HEK293 (cell line): ENCODE results near the gene FOXN1.

Experiments
- AEBP2 ChIP-seq: fragments of 450-650 bp; formaldehyde crosslinking; IDR thresholded peaks from 2 replicates; pipeline ENCODE4 v1.5.1; 2016; ENCODE audit warnings: missing biosample characterization, missing genetic modification characterization, borderline replicate concordance
- HOXC10 ChIP-seq: sonication (generic); formaldehyde crosslinking; IDR thresholded peaks from 2 replicates; pipeline ENCODE4 v1.8.1; 2023; ENCODE audit warnings: mild to moderate bottlenecking, missing genetic modification reagents
- IKZF3 ChIP-seq: fragments of 450-650 bp; IDR thresholded peaks from 2 replicates; pipeline ENCODE4 v1.5.0; 2018; ENCODE audit warnings: missing biosample characterization, mild to moderate bottlenecking, missing genetic modification characterization, moderate library complexity
- MZF1 ChIP-seq: fragments of 450-650 bp; formaldehyde crosslinking; IDR thresholded peaks from 2 replicates; pipeline ENCODE4 v1.5.1; 2017; ENCODE audit warnings: missing biosample characterization, missing genetic modification characterization, borderline replicate concordance
- YY1 ChIP-seq: fragments of 450-650 bp; formaldehyde crosslinking; IDR thresholded peaks from 2 replicates; pipeline ENCODE4 v1.5.1; 2018; ENCODE audit warnings: missing biosample characterization, missing genetic modification characterization
- ZBTB20 ChIP-seq: fragments of 450-650 bp; formaldehyde crosslinking; IDR thresholded peaks from 2 replicates; pipeline ENCODE4 v1.5.1; 2016; ENCODE audit warnings: missing biosample characterization, missing genetic modification characterization
- ZNF121 ChIP-seq: fragments of 450-650 bp; formaldehyde crosslinking; IDR thresholded peaks from 2 replicates; pipeline ENCODE4 v1.5.1; 2016; ENCODE audit warnings: missing biosample characterization, missing genetic modification characterization
- ZNF140 ChIP-seq: fragments of 450-650 bp; formaldehyde crosslinking; IDR thresholded peaks from 2 replicates; pipeline ENCODE4 v1.5.1; 2016; ENCODE audit warnings: missing biosample characterization, missing genetic modification characterization
- ZNF146 ChIP-seq: fragments of 450-650 bp; formaldehyde crosslinking; IDR thresholded peaks from 2 replicates; pipeline ENCODE4 v1.5.1; 2016; ENCODE audit warnings: missing biosample characterization, missing genetic modification characterization
- ZNF157 ChIP-seq: fragments of 450-650 bp; formaldehyde crosslinking; IDR thresholded peaks from 2 replicates; pipeline ENCODE4 v1.5.1; 2016; ENCODE audit warnings: missing biosample characterization, missing genetic modification characterization
- ZNF211 ChIP-seq: fragments of 450-650 bp; formaldehyde crosslinking; IDR thresholded peaks from 2 replicates; pipeline ENCODE4 v1.5.1; 2016; ENCODE audit warnings: low read depth, missing biosample characterization, missing genetic modification characterization
- ZNF274 ChIP-seq, 2 experiments: fragments of 200-500 bp in 1 of 2; fragments of 450-650 bp in 1 of 2; sonication (Bioruptor generic) in 1 of 2; formaldehyde crosslinking in 1 of 2; IDR thresholded peaks; 2 replicates each; pipeline versions ENCODE4 v1.5.1 to v1.6.1; 2014 to 2016; ENCODE audit warnings: borderline replicate concordance in 1 of 2, inconsistent platforms in 1 of 2, low read length in 1 of 2, missing biosample characterization in 1 of 2, missing genetic modification characterization in 1 of 2
- ZNF280C ChIP-seq: fragments of 450-650 bp; formaldehyde crosslinking; IDR thresholded peaks from 2 replicates; pipeline ENCODE4 v1.5.1; 2016; ENCODE audit warnings: missing biosample characterization, missing genetic modification characterization
- ZNF350 ChIP-seq: fragments of 450-650 bp; formaldehyde crosslinking; IDR thresholded peaks from 2 replicates; pipeline ENCODE4 v1.5.0; 2017; ENCODE audit warnings: missing biosample characterization, mild to moderate bottlenecking, missing genetic modification characterization
- ZNF433 ChIP-seq: fragments of 450-650 bp; formaldehyde crosslinking; IDR thresholded peaks from 2 replicates; pipeline ENCODE4 v1.5.1; 2016; ENCODE audit warnings: missing biosample characterization, missing genetic modification characterization, low read depth
- ZNF449 ChIP-seq: fragments of 450-650 bp; formaldehyde crosslinking; IDR thresholded peaks from 2 replicates; pipeline ENCODE4 v1.5.1; 2017; ENCODE audit warnings: missing biosample characterization, mild to moderate bottlenecking, missing genetic modification characterization, moderate library complexity
- ZNF473 ChIP-seq: fragments of 450-650 bp; formaldehyde crosslinking; IDR thresholded peaks from 2 replicates; pipeline ENCODE4 v1.5.1; 2017; ENCODE audit warnings: missing biosample characterization, missing genetic modification characterization
- ZNF48 ChIP-seq: fragments of 450-650 bp; formaldehyde crosslinking; IDR thresholded peaks from 2 replicates; pipeline ENCODE4 v1.5.1; 2016; ENCODE audit warnings: missing biosample characterization, missing genetic modification characterization
- ZNF488 ChIP-seq: fragments of 450-650 bp; formaldehyde crosslinking; IDR thresholded peaks from 2 replicates; pipeline ENCODE4 v1.5.1; 2016; ENCODE audit warnings: missing biosample characterization, missing genetic modification characterization
- ZNF501 ChIP-seq: fragments of 450-650 bp; formaldehyde crosslinking; IDR thresholded peaks from 2 replicates; pipeline ENCODE4 v1.5.1; 2016; ENCODE audit warnings: missing biosample characterization, missing genetic modification characterization
- ZNF560 ChIP-seq: fragments of 450-650 bp; formaldehyde crosslinking; IDR thresholded peaks from 2 replicates; pipeline ENCODE4 v1.5.1; 2017; ENCODE audit warnings: missing biosample characterization, missing genetic modification characterization, borderline replicate concordance
- ZNF580 ChIP-seq: fragments of 450-650 bp; formaldehyde crosslinking; IDR thresholded peaks from 2 replicates; pipeline ENCODE4 v1.5.1; 2016; ENCODE audit warnings: missing biosample characterization, missing genetic modification characterization
- ZNF600 ChIP-seq: fragments of 450-650 bp; formaldehyde crosslinking; IDR thresholded peaks from 2 replicates; pipeline ENCODE4 v1.5.1; 2016; ENCODE audit warnings: missing biosample characterization, missing genetic modification characterization
- ZNF621 ChIP-seq: fragments of 450-650 bp; formaldehyde crosslinking; IDR thresholded peaks from 2 replicates; pipeline ENCODE4 v1.5.1; 2017; ENCODE audit warnings: missing biosample characterization, missing genetic modification characterization
- ZNF664 ChIP-seq: fragments of 450-650 bp; formaldehyde crosslinking; IDR thresholded peaks from 2 replicates; pipeline ENCODE4 v1.5.1; 2016; ENCODE audit warnings: missing biosample characterization, missing genetic modification characterization
- ZNF692 ChIP-seq: fragments of 450-650 bp; formaldehyde crosslinking; IDR thresholded peaks from 2 replicates; pipeline ENCODE4 v1.5.1; 2016; ENCODE audit warnings: missing biosample characterization, missing genetic modification characterization
- ZNF791 ChIP-seq: fragments of 450-650 bp; formaldehyde crosslinking; IDR thresholded peaks from 2 replicates; pipeline ENCODE4 v1.5.1; 2016; ENCODE audit warnings: missing biosample characterization, missing genetic modification characterization
- ZNF792 ChIP-seq: fragments of 450-650 bp; formaldehyde crosslinking; IDR thresholded peaks from 2 replicates; pipeline ENCODE4 v1.5.1; 2016; ENCODE audit warnings: missing biosample characterization, missing genetic modification characterization
- ZNF837 ChIP-seq: fragments of 450-650 bp; formaldehyde crosslinking; IDR thresholded peaks from 2 replicates; pipeline ENCODE4 v1.5.1; 2016; ENCODE audit warnings: missing biosample characterization, missing genetic modification characterization
- ZSCAN16 ChIP-seq: fragments of 450-650 bp; formaldehyde crosslinking; IDR thresholded peaks from 2 replicates; pipeline ENCODE4 v1.5.1; 2016; ENCODE audit warnings: missing biosample characterization, missing genetic modification characterization

Gene FOXN1

GRCh38 chr17:28571361-28572122 is 65.4 kb downstream of the FOXN1 start, which contains the start of gene PIGS (continued):
- TF ChIP-seq ZNF211 (tag by site-specific recombination) (no peak), ZNF600 (tag by site-specific recombination) (peak; percentile 74), ZNF692 (tag by site-specific recombination) (no peak), ZNF791 (tag by site-specific recombination) (no peak), ZNF146 (no peak), ZNF473 (tag by site-specific recombination) (no peak), ZNF488 (no peak), ZNF157 (no peak), HOXC10 (CRISPR knock-in tag) (no peak), ZNF664 (tag by site-specific recombination) (no peak), YY1 (peak; percentile 86), ZNF48 (tag by site-specific recombination) (no peak), ZNF449 (tag by site-specific recombination) (no peak), ZNF580 (tag by site-specific recombination) (no peak), ZSCAN16 (no peak), ZNF274 (IDR thresholded peaks at IDR 0.05; ENCODE audit: low read length) (no peak), ZNF274 (tag by site-specific recombination; IDR thresholded peaks at IDR 0.05; ENCODE audit: borderline replicate concordance) (no peak), ZNF560 (tag by site-specific recombination) (no peak), ZNF280C (tag by site-specific recombination) (no peak), ZNF350 (tag by site-specific recombination) (no peak), ZNF121 (no peak), ZNF433 (tag by site-specific recombination) (no peak), ZNF140 (tag by site-specific recombination) (no peak), AEBP2 (no peak), MZF1 (peak; percentile 50; the same call in 1 of the 2 replicates), ZNF501 (tag by site-specific recombination) (no peak; the same call in none of the 2 replicates), IKZF3 (tag by site-specific recombination) (peak; percentile 78), ZNF837 (no peak), ZNF621 (no peak), ZNF792 (tag by site-specific recombination) (no peak), ZBTB20 (peak; percentile 72; the same call in 1 of the 2 replicates)
